HCT116 (cell line): ENCODE results near the gene TMEM53. TPM values are rescaled to one million over a fixed set of nuclear protein-coding genes. Genes with fewer than 3 reads are reported as not detected.

Experiments
- ATAC-seq: fragments of 200-7000 bp; cut with Tn5 transposase; 2 replicates; pipeline ENCODE4 v1.9.1; 2020; ENCODE audit warnings: mild to moderate bottlenecking, moderate library complexity
- BruUV-seq: library from RNA; stranded (reverse); fragments of 400-500 nt; replicated peaks from 2 replicates; lab custom pipeline; 2021; lab: Mats Ljungman, UMichigan
- CTCF ChIA-PET: fragments of 300-600 bp; sonication (Branson Sonifier 250); formaldehyde crosslinking; loops from one replicate; lab custom pipeline; 2021; ENCODE audit warnings: antibody characterized with exemption; lab: Charles Lee
- POLR2A ChIA-PET: fragments of 300-600, 350-600 bp; sonication (Branson Sonifier 250); formaldehyde crosslinking; loops from one replicate; lab custom pipeline; 2021; ENCODE audit warnings: antibody characterized with exemption; lab: Charles Lee
- RAD21 ChIA-PET, 2 experiments: fragments of 300-600 bp; sonication (Branson Sonifier 250); formaldehyde crosslinking; loops; one replicate each; lab custom pipeline; 2023; ENCODE audit warnings: low total read pairs in 2 of 2; ENCODE audit not compliant: uncharacterized antibody in 2 of 2, unreplicated experiment in 2 of 2, low non-redundant PET in 1 of 2; lab: Charles Lee
- DNase-seq: peaks from one replicate; pipeline ENCODE4 v3.0.0-alpha.2; 2010; ENCODE audit warnings: low read depth, low spot score
- H2AFZ ChIP-seq: fragments of 200-600 bp; shearing (Covaris generic), sonication (generic); 2 replicates; pipeline ENCODE4 v1.6.1; 2017; ENCODE audit warnings: low read depth, mixed run types, mixed read lengths, antibody characterized with exemption, low read length; ENCODE audit not compliant: poor library complexity, severe bottlenecking
- H3K27ac ChIP-seq: 2 replicates; pipeline ENCODE4 v1.5.1; 2012; ENCODE audit warnings: low read depth, low read length
- H3K27me3 ChIP-seq: fragments of 200-600 bp; sonication (generic); 2 replicates; pipeline ENCODE4 v1.6.1; 2016; ENCODE audit warnings: mixed run types, low read length, mixed read lengths; ENCODE audit not compliant: insufficient read depth
- H3K36me3 ChIP-seq, 2 experiments: fragments of 200-500 bp in 1 of 2; fragments of 200-600 bp in 1 of 2; sonication (Bioruptor generic) in 1 of 2; sonication (generic) in 1 of 2; 2 replicates each; pipeline versions ENCODE4 v1.5.1 to v1.6.1; 2014 to 2016; ENCODE audit warnings: low read length in 2 of 2, inconsistent platforms in 1 of 2, mixed read lengths in 1 of 2, mixed run types in 1 of 2; ENCODE audit not compliant: insufficient read depth in 2 of 2, control insufficient read depth in 1 of 2
- H3K4me1 ChIP-seq, 2 experiments: fragments of 200-600 bp in 1 of 2; sonication (generic) in 1 of 2; 2 replicates each; pipeline versions ENCODE4 v1.5.1 to v1.6.1; 2012 to 2017; ENCODE audit warnings: low read length in 2 of 2, inconsistent platforms in 1 of 2, mild to moderate bottlenecking in 1 of 2, mixed read lengths in 1 of 2, mixed run types in 1 of 2, moderate library complexity in 1 of 2; ENCODE audit not compliant: insufficient read depth in 2 of 2, control insufficient read depth in 1 of 2
- H3K4me2 ChIP-seq: fragments of 200-600 bp; sonication (generic); 2 replicates; pipeline ENCODE4 v1.6.1; 2017; ENCODE audit warnings: mixed run types, low read length, mixed read lengths
- H3K4me3 ChIP-seq, 2 experiments: fragments of 200-600 bp in 1 of 2; sonication (generic) in 1 of 2; replicated peaks in 1 of 2; 2 replicates each; pipeline ENCODE4 v1.5.1; 2011 to 2016; ENCODE audit warnings: low read length in 2 of 2, control low read depth in 1 of 2, low read depth in 1 of 2, mild to moderate bottlenecking in 1 of 2, mixed read lengths in 1 of 2, mixed run types in 1 of 2
- H3K79me2 ChIP-seq: fragments of 200-600 bp; sonication (generic); 2 replicates; pipeline ENCODE4 v1.6.1; 2017; ENCODE audit warnings: mild to moderate bottlenecking, mixed run types, low read length, moderate library complexity, mixed read lengths; ENCODE audit not compliant: insufficient read depth
- H3K9ac ChIP-seq: fragments of 200-600 bp; sonication (generic); 2 replicates; pipeline ENCODE4 v1.6.1; 2016; ENCODE audit warnings: low read length, mixed read lengths
- H3K9me2 ChIP-seq: fragments of 200-600 bp; sonication (generic), shearing (Covaris generic); 2 replicates; pipeline ENCODE4 v1.6.1; 2017; ENCODE audit warnings: mixed run types, mild to moderate bottlenecking, moderate library complexity; ENCODE audit not compliant: insufficient read depth
- H3K9me3 ChIP-seq, 2 experiments: fragments of 200-500 bp in 1 of 2; fragments of 200-600 bp in 1 of 2; sonication (Bioruptor generic) in 1 of 2; sonication (generic) in 1 of 2; 2 replicates each; pipeline ENCODE4 v1.6.1; 2014 to 2017; ENCODE audit warnings: low read length in 2 of 2, mixed read lengths in 2 of 2, inconsistent platforms in 1 of 2, low read depth in 1 of 2, mild to moderate bottlenecking in 1 of 2, mixed run types in 1 of 2, moderate library complexity in 1 of 2; ENCODE audit not compliant: control insufficient read depth in 1 of 2, insufficient read depth in 1 of 2
- H4K20me1 ChIP-seq: fragments of 200-600 bp; sonication (generic), shearing (Covaris generic); 2 replicates; pipeline ENCODE4 v1.6.1; 2017; ENCODE audit warnings: mixed run types, mild to moderate bottlenecking, moderate library complexity; ENCODE audit not compliant: insufficient read depth
- CBX3 ChIP-seq: IDR thresholded peaks from 2 replicates; pipeline ENCODE4 v1.6.1; 2012; ENCODE audit warnings: low read depth
- CEBPB ChIP-seq: IDR thresholded peaks from 2 replicates; pipeline ENCODE4 v1.6.1; 2012; ENCODE audit warnings: low read depth
- CTCF ChIP-seq, 3 experiments: fragments of 200-600 bp in 1 of 3; sonication (generic) in 1 of 3; IDR thresholded peaks in 2 of 3; conservative IDR thresholded peaks in 1 of 3; 2 replicates each; pipeline ENCODE4 v1.5.1; 2012 to 2017; ENCODE audit warnings: low read depth in 2 of 3, low read length in 2 of 3, antibody characterized with exemption in 1 of 3, borderline replicate concordance in 1 of 3, control low read depth in 1 of 3, mild to moderate bottlenecking in 1 of 3, mixed read lengths in 1 of 3, mixed run types in 1 of 3, moderate library complexity in 1 of 3; ENCODE audit not compliant: insufficient read depth in 1 of 3
- EGR1 ChIP-seq: IDR thresholded peaks from 2 replicates; pipeline ENCODE4 v1.6.1; 2012; ENCODE audit warnings: low read depth
- ELF1 ChIP-seq: IDR thresholded peaks from 2 replicates; pipeline ENCODE4 v1.6.1; 2012; ENCODE audit warnings: low read depth, borderline replicate concordance
- EZH2 ChIP-seq: fragments of 200-600 bp; sonication (generic); IDR thresholded peaks from 2 replicates; pipeline ENCODE4 v1.6.1; 2017; ENCODE audit warnings: antibody characterized with exemption, mixed run types
- EZH2phosphoT487 ChIP-seq: fragments of 200-600 bp; IDR thresholded peaks from 2 replicates; pipeline ENCODE4 v1.6.1; 2018; ENCODE audit warnings: antibody characterized with exemption, borderline replicate concordance
- FOSL1 ChIP-seq: IDR thresholded peaks from 2 replicates; pipeline ENCODE4 v1.6.1; 2012; ENCODE audit warnings: low read depth
- JUND ChIP-seq: IDR thresholded peaks from 2 replicates; pipeline ENCODE4 v1.6.1; 2012
- MAX ChIP-seq: IDR thresholded peaks from 2 replicates; pipeline ENCODE4 v1.6.1; 2012
- POLR2A ChIP-seq: IDR thresholded peaks from 2 replicates; pipeline ENCODE4 v1.7.0; 2011; ENCODE audit warnings: borderline replicate concordance; ENCODE audit not compliant: insufficient read depth, insufficient read length; ENCODE audit errors: extremely low read depth
- RAD21 ChIP-seq: IDR thresholded peaks from 2 replicates; pipeline ENCODE4 v1.6.1; 2012; ENCODE audit warnings: low read depth, mild to moderate bottlenecking
- SIN3A ChIP-seq: IDR thresholded peaks from 2 replicates; pipeline ENCODE4 v1.6.1; 2012; ENCODE audit warnings: low read depth
- SP1 ChIP-seq: IDR thresholded peaks from 2 replicates; pipeline ENCODE4 v1.6.1; 2012; ENCODE audit warnings: low read depth
- SRF ChIP-seq: IDR thresholded peaks from 2 replicates; pipeline ENCODE4 v1.6.1; 2012; ENCODE audit warnings: low read depth
- TCF7L2 ChIP-seq: IDR thresholded peaks from 2 replicates; pipeline ENCODE4 v1.7.0; 2011; ENCODE audit warnings: borderline replicate concordance, inconsistent platforms; ENCODE audit not compliant: insufficient read depth, insufficient read length; ENCODE audit errors: extremely low read depth
- YY1 ChIP-seq: IDR thresholded peaks from 2 replicates; pipeline ENCODE4 v1.6.1; 2011; ENCODE audit warnings: low read length, low read depth, moderate library complexity, mild to moderate bottlenecking; ENCODE audit not compliant: insufficient replicate concordance; ENCODE audit errors: extremely low read depth
- ZBTB33 ChIP-seq: IDR thresholded peaks from 2 replicates; pipeline ENCODE4 v1.6.1; 2011; ENCODE audit warnings: mild to moderate bottlenecking, low read length, moderate library complexity; ENCODE audit not compliant: insufficient replicate concordance; ENCODE audit errors: extremely low read depth
- ZNF274 ChIP-seq: fragments of 200-500 bp; sonication (Bioruptor generic); IDR thresholded peaks from 2 replicates; pipeline ENCODE4 v1.6.1; 2014; ENCODE audit warnings: mild to moderate bottlenecking, low read depth, low read length, inconsistent platforms
- intact Hi-C: fragments of 100-400 bp; cut with micrococcal nuclease; formaldehyde crosslinking; loops from 2 replicates; pipeline ENCODE4 v1.10.0; 2022
- total RNA-seq: library from RNA; stranded (reverse); gene quantifications from one replicate; pipeline ENCODE4 v1.2.1, GENCODE V29; 2021; ENCODE audit not compliant: unreplicated experiment
- TF ChIP-seq, protein P1 (sequence below): IDR thresholded peaks from 2 replicates; pipeline ENCODE4 v1.6.1; 2012

TMEM53 gene
- total RNA-seq, 1 experiment from 2014 or later, result 10.8 TPM

DNA sequence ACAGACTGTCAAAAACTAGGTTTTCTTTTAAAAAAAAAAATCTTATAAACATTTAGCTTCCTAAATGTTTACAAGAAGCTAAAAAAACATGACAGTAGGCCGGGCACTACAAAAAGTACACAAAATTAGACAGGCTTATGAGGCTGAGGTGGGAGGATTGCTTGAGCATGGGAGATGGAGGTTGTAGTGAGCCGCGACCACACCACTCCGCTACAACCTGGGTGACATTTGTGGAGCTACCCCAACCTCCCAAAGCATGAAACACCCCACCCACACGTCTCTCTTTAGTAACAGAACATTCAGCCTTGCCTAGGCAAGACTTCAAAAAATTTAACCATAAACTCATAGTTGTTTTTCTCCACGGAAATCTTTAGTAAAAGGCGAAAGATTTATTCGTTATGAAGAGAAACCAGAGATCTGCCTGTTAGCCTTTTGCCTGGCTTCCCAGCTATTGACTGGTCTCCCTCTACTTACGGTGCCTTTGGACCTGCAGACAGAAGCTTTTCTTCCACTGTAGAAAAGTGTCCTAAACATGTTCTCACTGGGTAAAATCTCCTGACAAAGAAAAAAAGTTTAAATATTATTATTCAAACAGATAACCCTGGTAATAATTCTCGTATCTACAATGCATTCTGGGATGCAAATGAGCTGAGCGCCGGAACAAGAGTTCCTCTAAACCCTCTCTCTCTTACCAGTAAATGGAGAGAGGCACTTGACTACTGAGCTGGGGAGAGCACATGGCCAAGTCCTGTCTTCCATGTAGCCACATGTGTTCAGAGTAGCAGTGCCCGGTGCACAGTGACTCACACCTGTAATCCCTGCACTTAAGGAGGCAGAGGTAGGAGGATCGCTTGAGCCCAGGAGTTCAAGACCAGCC is 47.4 kb upstream of the TMEM53 start:
- RAD21 ChIA-PET, result interaction anchor here (0.5 to 1.0 kb wide), 3 partner anchors 9 to 99 kb away, joined by 3 to 5 read pairs (median 3); partner anchors contain the start of gene RNU5D-1 (in 1 of the 2)
- POLR2A ChIA-PET, result interaction anchor here (0.7 to 3.8 kb wide), 66 partner anchors 9 to 1525 kb away, joined by 3 to 461 read pairs (median 5); partner anchors contain the start of genes AKR1A1, ARMH1, BEST4 and BTBD19
- Histone ChIP-seq H3K4me3 (no peak overlapping the region), H2AFZ (peak overlapping the region; percentile 74), H4K20me1 (no peaks in the 10 kb centered on the region), H3K9me2 (no peaks in the 10 kb centered on the region), H3K36me3 (no peaks in the 10 kb centered on the region), H3K79me2 (no peaks in the 10 kb centered on the region), H3K9ac (peak overlapping the region; percentile 57), H3K9me3 (no peaks in the 10 kb centered on the region), H3K27ac (peak overlapping the region; percentile 75), H3K27me3 (no peaks in the 10 kb centered on the region), H3K4me2 (peak overlapping the region; percentile 38), H3K4me1 (peaks cover 10 to 33% of the 10 kb centered on the region in 2 experiments)
- intact Hi-C loops, result no loop called here
- ATAC-seq (peak; percentile 91), DNase-seq (peak; percentile 99)
- CTCF ChIA-PET, result interaction anchor here (0.6 to 2.3 kb wide), 3 partner anchors 9 to 53 kb away, joined by 3 to 25 read pairs (median 3); partner anchors contain the start of genes RNU5D-1 and RPS8
- TSS peak; percentile 98 for BruUV-seq
- no peak for TF ChIP-seq ZNF274
- TF ChIP-seq EZH2, result no peak
- peak; percentile 90 for TF ChIP-seq SRF
- TF ChIP-seq YY1, result peak; percentile 89
- no peak for TF ChIP-seq EZH2phosphoT487
- TF ChIP-seq CTCF (IDR thresholded peaks at IDR 0.05 in 2 of 3, conservative IDR thresholded peaks at IDR 0.05 in 1 of 3; ENCODE audit: borderline replicate concordance in 1 of 3, insufficient read depth in 1 of 3, low read depth in 2 of 3, low read length in 2 of 3), result no peak
- peak; percentile 72 for TF ChIP-seq FOSL1
- TF ChIP-seq SP1, result peak; percentile 98
- peak; percentile 93 for TF ChIP-seq CEBPB
- peak; percentile 84 for TF ChIP-seq MAX
- TF ChIP-seq POLR2A, result peak; percentile 100
- TF ChIP-seq ZBTB33, result peak; percentile 96
- peak; percentile 82 for TF ChIP-seq EGR1
- peak; percentile 99 for TF ChIP-seq CBX3
- TF ChIP-seq RAD21, result no peak
- TF ChIP-seq ELF1, result no peak; the same call in 1 of the 2 replicates
- TF ChIP-seq JUND, result peak; percentile 97
- peak; percentile 52 for TF ChIP-seq TCF7L2
- TF ChIP-seq, protein P1, sequence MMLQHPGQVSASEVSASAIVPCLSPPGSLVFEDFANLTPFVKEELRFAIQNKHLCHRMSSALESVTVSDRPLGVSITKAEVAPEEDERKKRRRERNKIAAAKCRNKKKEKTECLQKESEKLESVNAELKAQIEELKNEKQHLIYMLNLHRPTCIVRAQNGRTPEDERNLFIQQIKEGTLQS, result no peak; the same call in 1 of the 2 replicates
- TF ChIP-seq SIN3A, result peak; percentile 100
